Endothelial cell of coronary artery (primary cell): ENCODE measurements around the gene KIR2DL1. TPM values are rescaled to one million over a fixed set of nuclear protein-coding genes. Genes with fewer than 3 reads are reported as not detected.

Source experiments
- total RNA-seq: library from RNA; depleted of rRNA; stranded (reverse); fragments of >200 nt; gene quantifications from 2 replicates; pipeline ENCODE4 v1.2.3, GENCODE V29; 2014

Gene KIR2DL1
- total RNA-seq: not detected in 2 replicates

DNA sequence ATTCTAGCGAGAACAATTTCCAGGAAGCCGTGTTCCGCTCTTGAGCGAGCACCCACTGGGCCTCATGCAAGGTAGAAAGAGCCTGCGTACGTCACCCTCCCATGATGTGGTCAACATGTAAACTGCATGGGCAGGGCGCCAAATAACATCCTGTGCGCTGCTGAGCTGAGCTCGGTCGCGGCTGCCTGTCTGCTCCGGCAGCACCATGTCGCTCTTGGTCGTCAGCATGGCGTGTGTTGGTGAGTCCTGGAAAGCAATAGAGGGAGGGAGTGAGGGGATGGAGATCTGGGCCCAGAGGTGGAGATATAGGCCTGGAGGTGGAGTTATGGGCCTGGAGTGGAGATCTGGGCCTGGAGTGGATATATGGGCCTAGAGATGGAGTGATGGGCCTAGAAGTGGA, at the start of gene KIR2DL1:
Gene KIR2DL1, plus strand, starts transcription at position 148 of the 400 bp plus-strand sequence. Its CDS starts 58 bp downstream, at position 206.

GRCh38 chr19:54724142-54724541, 45.5 kb upstream of the KIR2DL1 start, which contains the start of gene KIR3DL3:
TSS of gene KIR3DL3 (plus strand) at chr19:54724442. CDS start at chr19:54724497, 55 bp downstream.

GRCh38 chr19:54738306-54738705, 31.3 kb upstream of the KIR2DL1 start, which contains the start of gene KIR2DL3:
TSS of gene KIR2DL3 (plus strand) at chr19:54738513. CDS start at chr19:54738546, 33 bp downstream.

GRCh38 chr19:54803410-54803809, 33.8 kb downstream of the KIR2DL1 start, which contains the start of gene KIR2DL4:
TSS of gene KIR2DL4 (plus strand) at chr19:54803610. CDS start at chr19:54803652, 42 bp downstream.

DNA sequence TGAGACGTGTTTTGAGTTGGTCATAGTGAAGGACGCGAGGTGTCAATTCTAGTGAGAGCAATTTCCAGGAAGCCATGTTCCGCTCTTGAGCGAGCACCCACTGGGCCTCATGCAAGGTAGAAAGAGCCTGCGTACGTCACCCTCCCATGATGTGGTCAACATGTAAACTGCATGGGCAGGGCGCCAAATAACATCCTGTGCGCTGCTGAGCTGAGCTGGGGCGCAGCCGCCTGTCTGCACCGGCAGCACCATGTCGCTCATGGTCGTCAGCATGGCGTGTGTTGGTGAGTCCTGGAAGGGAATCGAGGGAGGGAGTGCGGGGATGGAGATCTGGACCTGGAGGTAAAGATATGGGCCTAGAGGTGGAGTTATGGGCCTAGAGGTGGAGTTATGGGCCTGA, 46.7 kb downstream of the KIR2DL1 start, which contains the start of gene KIR3DL1:
Gene KIR3DL1, plus strand, starts transcription at position 218 of the 400 bp plus-strand sequence.

DNA sequence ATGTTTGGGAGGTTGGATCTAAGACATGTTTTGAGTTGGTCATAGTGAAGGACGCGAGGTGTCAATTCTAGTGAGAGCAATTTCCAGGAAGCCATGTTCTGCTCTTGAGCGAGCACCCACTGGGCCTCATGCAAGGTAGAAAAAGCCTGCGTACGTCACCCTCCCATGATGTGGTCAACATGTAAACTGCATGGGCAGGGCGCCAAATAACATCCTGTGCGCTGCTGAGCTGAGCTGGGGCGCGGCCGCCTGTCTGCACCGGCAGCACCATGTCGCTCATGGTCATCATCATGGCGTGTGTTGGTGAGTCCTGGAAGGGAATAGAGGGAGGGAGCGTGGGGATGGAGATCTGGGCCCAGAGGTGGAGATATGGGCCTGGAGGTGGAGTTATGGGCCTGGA, 62.9 kb downstream of the KIR2DL1 start, which contains the start of gene KIR2DS4:
Gene KIR2DS4, plus strand, starts transcription at position 181 of the 400 bp plus-strand sequence.

Other genes with a start within 250 kb of the KIR2DL1 start
- not detected in 2 replicates for gene LILRA2, start 196.0 kb upstream of the KIR2DL1 start, total RNA-seq
- gene LILRA1, start 176.2 kb upstream of the KIR2DL1 start, total RNA-seq: not detected in 2 replicates
- gene LILRB1, start 139.3 kb upstream of the KIR2DL1 start, total RNA-seq: not detected in 2 replicates
- not detected in 2 replicates for gene LILRB4, start 106.8 kb upstream of the KIR2DL1 start, total RNA-seq
- not detected in 2 replicates for gene KIR3DL3, start 45.4 kb upstream of the KIR2DL1 start, total RNA-seq
- not detected in 2 replicates for gene KIR2DL3, start 31.3 kb upstream of the KIR2DL1 start, total RNA-seq
- not detected in 2 replicates for gene KIR2DL4, start 33.8 kb downstream of the KIR2DL1 start, total RNA-seq
- gene KIR3DL1, start 46.7 kb downstream of the KIR2DL1 start, total RNA-seq: not detected in 2 replicates
- not detected in 2 replicates for gene KIR2DS4, start 62.9 kb downstream of the KIR2DL1 start, total RNA-seq
- gene KIR3DL2, start 80.7 kb downstream of the KIR2DL1 start, total RNA-seq: not detected in 2 replicates
- gene FCAR, start 104.4 kb downstream of the KIR2DL1 start, total RNA-seq: not detected in 2 replicates
- not detected in 2 replicates for gene NCR1, start 136.4 kb downstream of the KIR2DL1 start, total RNA-seq
- gene NLRP7, start 177.7 kb downstream of the KIR2DL1 start, total RNA-seq: not detected in 2 replicates
- 0.27 and 0.28 TPM in 2 replicates for gene NLRP2, start 196.6 kb downstream of the KIR2DL1 start, total RNA-seq